Muscle of leg (tissue), 11 donors: ENCODE data around the gene ASAP2. TPM values are rescaled to one million over a fixed set of nuclear protein-coding genes. Genes with fewer than 3 reads are reported as not detected.

Experiments
- DNase-seq: peaks from one replicate; pipeline ENCODE4 v3.0.0; 2013
- H3K27ac ChIP-seq: one replicate; pipeline ENCODE4 v1.5.1; 2013; ENCODE audit warnings: mild to moderate bottlenecking, low read length, control low read depth
- H3K27me3 ChIP-seq: one replicate; pipeline ENCODE4 v1.6.1; 2013; ENCODE audit warnings: low read length; ENCODE audit not compliant: control insufficient read depth, insufficient read depth
- H3K36me3 ChIP-seq: one replicate; pipeline ENCODE4 v1.6.1; 2013; ENCODE audit warnings: low read length; ENCODE audit not compliant: control insufficient read depth, insufficient read depth
- H3K4me1 ChIP-seq: one replicate; pipeline ENCODE4 v1.6.1; 2013; ENCODE audit warnings: low read length; ENCODE audit not compliant: control insufficient read depth, insufficient read depth
- H3K4me3 ChIP-seq: one replicate; pipeline ENCODE4 v1.5.1; 2013; ENCODE audit warnings: low read length, control low read depth
- H3K9me3 ChIP-seq: replicated peaks from 2 replicates; pipeline ENCODE4 v1.6.1; 2013; ENCODE audit warnings: low read depth, low read length; ENCODE audit not compliant: control insufficient read depth
- WGBS: methylation state at CpG from one replicate; pipeline ENCODE4 v1.1.5; 2013; ENCODE audit warnings: missing lambda C conversion rate; ENCODE audit not compliant: insufficient coverage; 5-methylcytosine and 5-hydroxymethylcytosine counted together
- polyA plus RNA-seq, 8 donors: library from polyadenylated mRNA; unstranded; fragments of 120-200 nt; gene quantifications; one replicate each; pipeline versions ENCODE4 v1.2.1 to v1.2.3, GENCODE V29; 2013; ENCODE audit warnings: inconsistent platforms in 1 of 8, low replicate concordance in 1 of 8; ENCODE audit not compliant: insufficient read length in 8 of 8, insufficient read depth in 1 of 8
- total RNA-seq: library from RNA; stranded (reverse); fragments of 120-200 nt; gene quantifications from one replicate; pipeline ENCODE4 v1.2.4, GENCODE V29; 2013

ASAP2 gene
- total and polyA plus RNA-seq, 9 donors, result 12.1 to 30.8 (median 19.4) TPM

GRCh38 chr2:9291866-9292265, 85.3 kb downstream of the ASAP2 start:
- no peak overlapping the region for H3K27ac ChIP-seq
- WGBS, result 89% methylated on average over 5 of the region's 5 CpGs
- no peak for DNase-seq

GRCh38 chr2:9292426-9292825, 85.8 kb downstream of the ASAP2 start:
- no peaks in the 10 kb centered on the region for H3K27me3 ChIP-seq
- peaks cover 4% of the 10 kb centered on the region for H3K4me1 ChIP-seq
- 67% methylated on average over 1 of the region's 4 CpGs for WGBS
- no peak overlapping the region for H3K4me3 ChIP-seq
- no peaks in the 10 kb centered on the region for H3K9me3 ChIP-seq
- H3K36me3 ChIP-seq, result no peaks in the 10 kb centered on the region
- no peak overlapping the region for H3K27ac ChIP-seq
- no peak for DNase-seq

More at GRCh38 chr2:9291866-9292265, 85.3 kb downstream of the ASAP2 start:
- Histone ChIP-seq H3K4me1 (peaks cover 4% of the 10 kb centered on the region), H3K9me3 (no peaks in the 10 kb centered on the region), H3K36me3 (no peaks in the 10 kb centered on the region), H3K4me3 (no peak overlapping the region), H3K27me3 (no peaks in the 10 kb centered on the region)

- Histone ChIP-seq H3K9me3 (no peaks in the 10 kb centered on the region), H3K27me3 (no peaks in the 10 kb centered on the region), H3K36me3 (peaks cover 14% of the 10 kb centered on the region), H3K27ac (no peak overlapping the region), H3K4me1 (peaks cover 4% of the 10 kb centered on the region), H3K4me3 (no peak overlapping the region)
- 93% methylated on average over 2 of the region's 6 CpGs for WGBS
- DNase-seq, result no peak
Observed at GRCh38 chr2:9294764-9295163, 88.2 kb downstream of the ASAP2 start.

DNA sequence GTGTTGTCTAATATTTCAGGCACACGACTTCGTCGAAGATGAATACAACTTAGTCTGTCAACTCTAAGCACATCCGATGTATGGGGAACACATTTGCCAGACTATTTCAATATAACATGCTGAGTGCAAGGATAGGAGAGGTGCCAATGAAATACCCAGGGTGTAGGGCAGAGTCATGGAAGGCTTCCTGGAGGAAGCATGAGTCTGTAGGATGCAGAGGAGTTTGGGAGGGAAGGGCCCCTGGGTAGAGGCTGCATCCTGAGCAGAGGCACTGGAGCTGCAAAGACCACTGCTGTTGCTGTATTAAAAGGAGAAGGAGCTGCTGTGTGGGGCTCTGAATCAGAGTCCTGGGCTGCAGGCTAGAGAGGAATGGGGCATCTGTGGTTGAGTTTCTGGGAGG, 89.9 kb downstream of the ASAP2 start:
- no CpG with 5 or more reads among the region's 4 CpGs for WGBS
- H3K9me3 ChIP-seq, result no peaks in the 10 kb centered on the region
- H3K4me3 ChIP-seq, result no peak overlapping the region
- H3K27ac ChIP-seq, result no peak overlapping the region
- H3K27me3 ChIP-seq, result no peaks in the 10 kb centered on the region
- H3K4me1 ChIP-seq, result peaks cover 12% of the 10 kb centered on the region
- peaks cover 14% of the 10 kb centered on the region for H3K36me3 ChIP-seq
- no peak for DNase-seq

GRCh38 chr2:9297156-9297555, 90.5 kb downstream of the ASAP2 start:
- DNase-seq, result no peak
- H3K27ac ChIP-seq, result no peak overlapping the region
- H3K4me1 ChIP-seq, result peaks cover 11% of the 10 kb centered on the region
- no peak overlapping the region for H3K4me3 ChIP-seq
- H3K36me3 ChIP-seq, result peaks cover 14% of the 10 kb centered on the region
- no peaks in the 10 kb centered on the region for H3K27me3 ChIP-seq
- WGBS, result 88% methylated on average over 6 of the region's 6 CpGs
- no peaks in the 10 kb centered on the region for H3K9me3 ChIP-seq

- H3K27ac ChIP-seq, result no peak overlapping the region
- 87% methylated on average over 6 of the region's 7 CpGs for WGBS
Observed at GRCh38 chr2:9297807-9298206, 91.2 kb downstream of the ASAP2 start.

DNA sequence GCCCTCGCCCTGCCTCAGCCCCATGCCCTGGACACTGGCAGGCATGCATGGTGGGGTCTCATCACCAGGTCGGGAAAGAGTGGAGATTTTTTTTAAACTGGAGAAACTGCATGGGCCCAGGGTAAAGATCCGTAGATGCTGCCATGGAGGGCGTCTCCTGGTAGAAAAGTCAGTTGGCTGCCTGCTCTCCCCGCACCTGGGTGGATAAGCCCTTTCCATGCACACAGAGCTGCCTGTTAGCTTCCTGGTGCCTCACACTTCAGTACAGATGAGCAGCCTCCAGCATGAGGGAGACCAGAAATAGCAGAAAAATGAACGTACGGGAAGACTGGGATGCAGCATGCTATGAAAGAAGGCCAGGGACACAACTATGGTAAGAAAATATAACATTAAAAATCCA, 92.0 kb downstream of the ASAP2 start:
- H3K4me1 ChIP-seq, result peaks cover 11% of the 10 kb centered on the region
- H3K27ac ChIP-seq, result no peak overlapping the region
- WGBS, result 74% methylated on average over 3 of the region's 7 CpGs
- DNase-seq, result no peak
- H3K9me3 ChIP-seq, result no peaks in the 10 kb centered on the region
- no peaks in the 10 kb centered on the region for H3K27me3 ChIP-seq
- H3K36me3 ChIP-seq, result peaks cover 14% of the 10 kb centered on the region
- H3K4me3 ChIP-seq, result no peak overlapping the region

More at GRCh38 chr2:9297807-9298206, 91.2 kb downstream of the ASAP2 start:
- H3K27me3 ChIP-seq, result no peaks in the 10 kb centered on the region
- H3K9me3 ChIP-seq, result no peaks in the 10 kb centered on the region
- no peak overlapping the region for H3K4me3 ChIP-seq
- H3K4me1 ChIP-seq, result peaks cover 11% of the 10 kb centered on the region
- DNase-seq, result no peak
- peaks cover 14% of the 10 kb centered on the region for H3K36me3 ChIP-seq

- Histone ChIP-seq H3K36me3 (peaks cover 14% of the 10 kb centered on the region), H3K9me3 (no peaks in the 10 kb centered on the region), H3K4me1 (peaks cover 11% of the 10 kb centered on the region), H3K27ac (no peak overlapping the region), H3K4me3 (no peak overlapping the region), H3K27me3 (no peaks in the 10 kb centered on the region)
- DNase-seq, result peak; percentile 70
- 54% methylated on average over 13 of the region's 17 CpGs for WGBS
Observed at GRCh38 chr2:9299161-9300100, 92.8 kb downstream of the ASAP2 start.

GRCh38 chr2:9300214-9300613, 93.6 kb downstream of the ASAP2 start:
- DNase-seq, result no peak
- no peak overlapping the region for H3K27ac ChIP-seq
- H3K4me1 ChIP-seq, result peaks cover 11% of the 10 kb centered on the region
- peaks cover 14% of the 10 kb centered on the region for H3K36me3 ChIP-seq
- H3K27me3 ChIP-seq, result no peaks in the 10 kb centered on the region
- no peak overlapping the region for H3K4me3 ChIP-seq
- H3K9me3 ChIP-seq, result no peaks in the 10 kb centered on the region
- no CpG with 5 or more reads among the region's 3 CpGs for WGBS

DNA sequence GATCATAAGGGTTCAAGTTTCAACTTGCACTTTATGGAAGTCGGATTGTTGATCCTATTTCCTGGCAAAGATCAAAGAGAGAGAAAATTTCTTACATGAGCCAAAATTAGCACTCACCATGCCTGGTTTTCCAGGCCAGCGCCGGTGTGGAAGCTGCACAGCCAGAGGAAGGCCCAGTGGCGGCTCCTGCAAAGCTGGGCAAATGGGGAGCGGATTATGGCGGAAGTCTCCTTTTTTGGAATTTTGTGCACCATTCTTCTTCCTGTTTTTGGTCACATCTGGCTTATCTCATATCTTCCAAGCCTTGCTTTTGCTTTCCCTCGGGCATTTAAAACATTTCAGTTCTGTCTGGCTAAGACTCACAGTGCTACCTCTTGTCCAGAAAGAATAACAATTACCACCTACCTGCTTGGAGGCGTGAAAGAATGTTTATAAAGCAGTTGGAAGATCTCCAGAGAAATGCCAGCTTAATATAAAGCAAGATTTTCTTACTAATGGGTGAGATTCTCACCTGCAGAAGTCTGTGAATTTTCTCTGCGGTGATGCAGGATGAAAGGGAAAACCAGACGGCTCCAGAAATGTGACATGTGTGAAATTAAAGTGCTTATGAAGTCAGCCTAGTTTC, 94.3 kb downstream of the ASAP2 start:
- no peaks in the 10 kb centered on the region for H3K27me3 ChIP-seq
- H3K4me1 ChIP-seq, result peaks cover 11% of the 10 kb centered on the region
- no peak overlapping the region for H3K4me3 ChIP-seq
- 86% methylated on average over 7 of the region's 10 CpGs for WGBS
- no peak overlapping the region for H3K27ac ChIP-seq
- H3K36me3 ChIP-seq, result peaks cover 14% of the 10 kb centered on the region
- no peak for DNase-seq
- no peaks in the 10 kb centered on the region for H3K9me3 ChIP-seq
